Liver (tissue), 9 donors: ENCODE measurements around the gene HMSD. TPM values are rescaled to one million over a fixed set of nuclear protein-coding genes. Genes with fewer than 3 reads are reported as not detected.

Experiments
- DNase-seq: peaks from one replicate; pipeline ENCODE4 v3.0.0-alpha.2; 2017; ENCODE audit warnings: low spot score
- H3K27ac ChIP-seq, 2 donors: one replicate each; pipeline ENCODE4 v1.7.0; 2013; ENCODE audit warnings: inconsistent platforms in 2 of 2, low read length in 2 of 2, control low read depth in 1 of 2, low read depth in 1 of 2, mild to moderate bottlenecking in 1 of 2
- H3K27me3 ChIP-seq, 4 donors: one replicate each; pipeline versions ENCODE4 v1.6.1 to v1.7.0; 2013; ENCODE audit warnings: low read length in 3 of 4, inconsistent platforms in 1 of 4, mild to moderate bottlenecking in 1 of 4, moderate library complexity in 1 of 4; ENCODE audit not compliant: control insufficient read depth in 4 of 4, insufficient read depth in 4 of 4
- H3K36me3 ChIP-seq, 4 donors: one replicate each; pipeline versions ENCODE4 v1.6.1 to v1.7.0; 2013; ENCODE audit warnings: low read length in 3 of 4, mild to moderate bottlenecking in 3 of 4, low read depth in 1 of 4, moderate library complexity in 1 of 4; ENCODE audit not compliant: control insufficient read depth in 4 of 4, insufficient read depth in 3 of 4
- H3K4me1 ChIP-seq, 4 donors: one replicate each; pipeline versions ENCODE4 v1.6.1 to v1.7.0; 2013; ENCODE audit warnings: low read length in 3 of 4, mild to moderate bottlenecking in 3 of 4, moderate library complexity in 1 of 4; ENCODE audit not compliant: control insufficient read depth in 4 of 4, insufficient read depth in 4 of 4
- H3K4me3 ChIP-seq, 3 donors: one replicate each; pipeline versions ENCODE4 v1.6.1 to v1.7.0; 2013; ENCODE audit warnings: low read length in 3 of 3, control low read depth in 1 of 3, low read depth in 1 of 3, mild to moderate bottlenecking in 1 of 3
- H3K9ac ChIP-seq, 2 donors: one replicate each; pipeline ENCODE4 v1.7.0; 2013; ENCODE audit warnings: low read length in 2 of 2, mild to moderate bottlenecking in 2 of 2, moderate library complexity in 2 of 2, control low read depth in 1 of 2, low read depth in 1 of 2
- H3K9me3 ChIP-seq, 4 donors: one replicate each; pipeline versions ENCODE4 v1.6.1 to v1.7.0; 2013; ENCODE audit warnings: low read length in 3 of 4; ENCODE audit not compliant: control insufficient read depth in 4 of 4
- EGR1 ChIP-seq, 2 donors: IDR thresholded peaks; 2 replicates each; pipeline ENCODE4 v1.6.1; 2016 to 2018; ENCODE audit warnings: antibody characterized with exemption in 2 of 2, low read depth in 2 of 2
- FOXA1 ChIP-seq: IDR thresholded peaks from 2 replicates; pipeline ENCODE4 v1.6.1; 2016; ENCODE audit warnings: antibody characterized with exemption
- FOXA2 ChIP-seq: IDR thresholded peaks from 2 replicates; pipeline ENCODE4 v1.6.1; 2016; ENCODE audit warnings: antibody characterized with exemption
- GABPA ChIP-seq, 2 donors: IDR thresholded peaks in 1 of 2; conservative IDR thresholded peaks in 1 of 2; 2 replicates each; pipeline ENCODE4 v1.6.1; 2016; ENCODE audit warnings: antibody characterized with exemption in 2 of 2, mild to moderate bottlenecking in 1 of 2, moderate library complexity in 1 of 2
- HNF4A ChIP-seq, 2 donors: conservative IDR thresholded peaks; 2 replicates each; pipeline ENCODE4 v1.6.1; 2016; ENCODE audit warnings: antibody characterized with exemption in 2 of 2, mild to moderate bottlenecking in 2 of 2
- HNF4G ChIP-seq: IDR thresholded peaks from 2 replicates; pipeline ENCODE4 v1.6.1; 2016; ENCODE audit warnings: antibody characterized with exemption
- JUND ChIP-seq, 2 donors: IDR thresholded peaks; 2 replicates each; pipeline ENCODE4 v1.6.1; 2016; ENCODE audit warnings: antibody characterized with exemption in 2 of 2
- MAX ChIP-seq: IDR thresholded peaks from 2 replicates; pipeline ENCODE4 v1.6.1; 2016; ENCODE audit warnings: antibody characterized with exemption
- NR2F2 ChIP-seq: IDR thresholded peaks from 2 replicates; pipeline ENCODE4 v1.6.1; 2016; ENCODE audit warnings: antibody characterized with exemption
- RAD21 ChIP-seq, 2 donors: IDR thresholded peaks; 2 replicates each; pipeline ENCODE4 v1.6.1; 2016; ENCODE audit warnings: antibody characterized with exemption in 2 of 2, mild to moderate bottlenecking in 2 of 2
- REST ChIP-seq: IDR thresholded peaks from 2 replicates; pipeline ENCODE4 v1.6.1; 2016; ENCODE audit warnings: antibody characterized with exemption, mild to moderate bottlenecking
- RXRA ChIP-seq, 2 donors: IDR thresholded peaks; 2 replicates each; pipeline ENCODE4 v1.6.1; 2017 to 2018; ENCODE audit warnings: antibody characterized with exemption in 2 of 2, mild to moderate bottlenecking in 1 of 2
- SP1 ChIP-seq: IDR thresholded peaks from 2 replicates; pipeline ENCODE4 v1.6.1; 2018; ENCODE audit warnings: antibody characterized with exemption, mild to moderate bottlenecking
- TAF1 ChIP-seq: conservative IDR thresholded peaks from 2 replicates; pipeline ENCODE4 v1.6.1; 2016; ENCODE audit warnings: antibody characterized with exemption, mild to moderate bottlenecking
- YY1 ChIP-seq: IDR thresholded peaks from 2 replicates; pipeline ENCODE4 v1.6.1; 2016; ENCODE audit warnings: antibody characterized with exemption, mild to moderate bottlenecking
- ZBTB33 ChIP-seq: IDR thresholded peaks from 2 replicates; pipeline ENCODE4 v1.6.1; 2016; ENCODE audit warnings: antibody characterized with exemption
- WGBS: extraction: QIAGEN DNeasy Blood & Tissue Kit; methylation state at CpG from one replicate; pipeline ENCODE4 v1.1.7; 2013; 5-methylcytosine and 5-hydroxymethylcytosine counted together
- polyA plus RNA-seq, 2 donors: library from polyadenylated mRNA; stranded (reverse) in 1 of 2; unstranded in 1 of 2; fragments of 200-250 nt in 1 of 2; fragments of >200 nt in 1 of 2; fragmentation: Nextera tagmentation in 1 of 2; extraction: Ambion mirVana in 1 of 2; gene quantifications; one replicate each; pipeline versions ENCODE4 v1.2.1 to v1.2.3, GENCODE V29; 2013 to 2015
- total RNA-seq, 2 donors: library from RNA; depleted of rRNA; stranded (reverse); fragments of >200 nt; gene quantifications; one replicate each; pipeline ENCODE4 v1.2.3, GENCODE V29; 2014
- TF ChIP-seq, protein P1 (sequence below): IDR thresholded peaks from 2 replicates; pipeline ENCODE4 v1.6.1; 2016; ENCODE audit warnings: antibody characterized with exemption
- TF ChIP-seq, protein P2 (sequence below): fragments of 150-350 bp; IDR thresholded peaks from 2 replicates; pipeline ENCODE4 v1.5.1; 2017; ENCODE audit warnings: improper control_type of control experiment, low read depth, low read length; ENCODE audit not compliant: missing input control
- donor health status: healthy.
- donor health status: healthy.
- donor health status: healthy.
- donor health status: healthy.
- donor health status: healthy.

Gene HMSD
- total and polyA plus RNA-seq, 4 donors = 0.13 to 0.28 (median 0.14) TPM; not detected in 1

- TF ChIP-seq ZBTB33 (no peak), SP1 (no peak), TAF1 (no peak)
- TF ChIP-seq, protein P1, sequence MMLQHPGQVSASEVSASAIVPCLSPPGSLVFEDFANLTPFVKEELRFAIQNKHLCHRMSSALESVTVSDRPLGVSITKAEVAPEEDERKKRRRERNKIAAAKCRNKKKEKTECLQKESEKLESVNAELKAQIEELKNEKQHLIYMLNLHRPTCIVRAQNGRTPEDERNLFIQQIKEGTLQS = no peak
These were observed 47.9 kb downstream of the HMSD start (continued) for GRCh38 chr18:63997041-63997440.

GRCh38 chr18:63997606-63998005 lies 48.5 kb downstream of the HMSD start:
- Histone ChIP-seq H3K4me1 (no peaks in the 10 kb centered on the region), H3K36me3 (no peaks in the 10 kb centered on the region), H3K9ac (no peak overlapping the region), H3K27me3 (no peaks in the 10 kb centered on the region), H3K9me3 (no peaks in the 10 kb centered on the region), H3K4me3 (no peak overlapping the region), H3K27ac (no peak overlapping the region)
- TF ChIP-seq TAF1 (no peak), FOXA2 (no peak), YY1 (no peak), REST (no peak), NR2F2 (no peak), HNF4A (conservative IDR thresholded peaks at IDR 0.05) (no peak), JUND (IDR thresholded peaks at IDR 0.05) (no peak), EGR1 (IDR thresholded peaks at IDR 0.05; ENCODE audit: low read depth in 2 of 2) (no peak), RAD21 (IDR thresholded peaks at IDR 0.05) (no peak), GABPA (IDR thresholded peaks at IDR 0.05 in 1 of 2, conservative IDR thresholded peaks at IDR 0.05 in 1 of 2) (no peak), HNF4G (no peak), ZBTB33 (no peak), SP1 (no peak), FOXA1 (no peak), MAX (no peak), RXRA (IDR thresholded peaks at IDR 0.05) (no peak)
- TF ChIP-seq, protein P2, sequence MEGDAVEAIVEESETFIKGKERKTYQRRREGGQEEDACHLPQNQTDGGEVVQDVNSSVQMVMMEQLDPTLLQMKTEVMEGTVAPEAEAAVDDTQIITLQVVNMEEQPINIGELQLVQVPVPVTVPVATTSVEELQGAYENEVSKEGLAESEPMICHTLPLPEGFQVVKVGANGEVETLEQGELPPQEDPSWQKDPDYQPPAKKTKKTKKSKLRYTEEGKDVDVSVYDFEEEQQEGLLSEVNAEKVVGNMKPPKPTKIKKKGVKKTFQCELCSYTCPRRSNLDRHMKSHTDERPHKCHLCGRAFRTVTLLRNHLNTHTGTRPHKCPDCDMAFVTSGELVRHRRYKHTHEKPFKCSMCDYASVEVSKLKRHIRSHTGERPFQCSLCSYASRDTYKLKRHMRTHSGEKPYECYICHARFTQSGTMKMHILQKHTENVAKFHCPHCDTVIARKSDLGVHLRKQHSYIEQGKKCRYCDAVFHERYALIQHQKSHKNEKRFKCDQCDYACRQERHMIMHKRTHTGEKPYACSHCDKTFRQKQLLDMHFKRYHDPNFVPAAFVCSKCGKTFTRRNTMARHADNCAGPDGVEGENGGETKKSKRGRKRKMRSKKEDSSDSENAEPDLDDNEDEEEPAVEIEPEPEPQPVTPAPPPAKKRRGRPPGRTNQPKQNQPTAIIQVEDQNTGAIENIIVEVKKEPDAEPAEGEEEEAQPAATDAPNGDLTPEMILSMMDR = no peak
- TF ChIP-seq, protein P1 = no peak
- WGBS = 83% methylated on average over 2 of the region's 2 CpGs
- DNase-seq = no peak
